Sigmoid colon (tissue), 4 donors: ENCODE data around the gene TMPRSS9.

Experiments used
- CTCF ChIP-seq, 4 experiments: fragments of 450-650 bp in 3 of 4; fragments of 200-600 bp in 1 of 4; IDR thresholded peaks; one replicate each; pipeline ENCODE4 v1.5.1; 2016 to 2019; ENCODE audit warnings: antibody characterized with exemption in 4 of 4, mild to moderate bottlenecking in 3 of 4, moderate library complexity in 2 of 4
- EP300 ChIP-seq, 4 donors: sonication (generic); formaldehyde crosslinking; IDR thresholded peaks; one replicate each; pipeline ENCODE4 v1.6.1; 2017; ENCODE audit warnings: antibody characterized with exemption in 4 of 4
- POLR2AphosphoS5 ChIP-seq, 4 donors: sonication (generic); formaldehyde crosslinking; IDR thresholded peaks; one replicate each; pipeline ENCODE4 v1.6.1; 2017; ENCODE audit warnings: antibody characterized with exemption in 4 of 4

DNA sequence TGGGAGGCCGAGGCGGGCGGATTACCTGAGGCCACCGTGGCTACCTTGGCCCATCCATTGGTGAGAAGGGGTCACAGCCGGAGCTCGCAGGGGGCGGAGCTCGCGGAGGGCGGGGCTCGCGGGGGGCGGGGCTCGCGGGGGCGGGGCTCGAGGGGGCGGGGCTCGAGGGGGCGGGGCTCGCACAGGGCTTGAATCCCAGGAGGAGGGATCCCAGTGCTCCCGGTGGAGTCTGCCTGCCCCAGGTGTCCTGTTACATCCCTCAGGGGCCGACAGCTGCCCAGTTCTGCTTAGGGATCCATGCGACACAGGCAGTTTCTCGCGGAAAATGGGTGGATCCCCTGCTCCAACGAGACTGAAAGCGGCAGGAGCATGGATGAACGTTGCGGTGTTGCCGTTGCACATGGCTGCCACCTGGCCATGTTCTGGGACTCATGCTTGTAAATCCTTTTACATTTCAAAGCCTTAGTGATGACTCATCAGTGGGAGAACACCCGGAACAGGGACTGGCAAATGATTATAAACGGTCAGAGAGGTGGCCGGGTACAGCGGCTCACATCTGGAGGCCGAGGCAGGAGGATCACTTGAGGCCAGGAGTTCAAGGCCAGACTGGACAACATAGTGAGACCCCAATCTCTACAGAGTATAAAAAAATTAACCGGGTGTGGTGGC lies 25.1 kb downstream of the TMPRSS9 start:
- TF ChIP-seq CTCF (IDR thresholded peaks at IDR 0.05) = no peak
- no peak for TF ChIP-seq EP300 (IDR thresholded peaks at IDR 0.05)
- TF ChIP-seq POLR2AphosphoS5 (IDR thresholded peaks at IDR 0.05) = no peak
